ENCODE measurements around the gene KNSTRN. TPM values are rescaled to one million over a fixed set of nuclear protein-coding genes. Genes with fewer than 3 reads are reported as not detected.
A peak's percentile ranks its signal among the peaks of the same experiment; 100 is the strongest.

Gene KNSTRN
- total and polyA plus RNA-seq, 2 of the 13 experiments (the other 11 are each of a cell fraction or from before 2014, with no cell fraction given), result 20.3 to 62.3 TPM

GRCh38 chr15:40340740-40341400, 41.7 kb upstream of the KNSTRN start, which contains the start of gene CCDC9B (continued):
- no peak for TF ChIP-seq ZKSCAN1 (IDR thresholded peaks at IDR 0.05; ENCODE audit: low read length)
- no peak for TF ChIP-seq MTA1 (CRISPR knock-in tag; IDR thresholded peaks at IDR 0.05; ENCODE audit: borderline replicate concordance)
- TF ChIP-seq MAFK (conservative IDR thresholded peaks at IDR 0.05 in 1 of 2, IDR thresholded peaks at IDR 0.05 in 1 of 2; ENCODE audit: low read length in 2 of 2), result no peak
- peak; percentile 57; the same call in 1 of the 2 replicates for TF ChIP-seq ZNF770 (CRISPR knock-in tag; IDR thresholded peaks at IDR 0.05)
- no peak for TF ChIP-seq KAT2B (IDR thresholded peaks at IDR 0.05; ENCODE audit: borderline replicate concordance, low read depth, low read length)
- TF ChIP-seq CREB3 (CRISPR knock-in tag; IDR thresholded peaks at IDR 0.05), result no peak
- no peak for TF ChIP-seq TRIM22 (IDR thresholded peaks at IDR 0.05)
- TF ChIP-seq MBNL3 (CRISPR knock-in tag; conservative IDR thresholded peaks at IDR 0.05), result no peak
- TF ChIP-seq ZNF460 (CRISPR knock-in tag; IDR thresholded peaks at IDR 0.05; ENCODE audit: borderline replicate concordance), result peak; percentile 34; the same call in 1 of the 2 replicates
- TF ChIP-seq CEBPB (IDR thresholded peaks at IDR 0.05; ENCODE audit: borderline replicate concordance, low read depth, low read length), result peak; percentile 61; the same call in 1 of the 2 replicates
- no peak for TF ChIP-seq ZNF572 (CRISPR knock-in tag; IDR thresholded peaks at IDR 0.05)
- TF ChIP-seq ZNF12 (CRISPR knock-in tag; IDR thresholded peaks at IDR 0.05), result no peak
- no peak for TF ChIP-seq USF2 (IDR thresholded peaks at IDR 0.05; ENCODE audit: low read depth, low read length)
- no peak for TF ChIP-seq USF2 (CRISPR knock-in tag; IDR thresholded peaks at IDR 0.05; ENCODE audit: borderline replicate concordance)
- TF ChIP-seq RNF2 (conservative IDR thresholded peaks at IDR 0.05; ENCODE audit: low read depth), result no peak
- TF ChIP-seq ZNF382 (CRISPR knock-in tag; IDR thresholded peaks at IDR 0.05; ENCODE audit: borderline replicate concordance), result no peak
- TF ChIP-seq POLR2G (IDR thresholded peaks at IDR 0.05; ENCODE audit: low read depth, low read length), result peak; percentile 51; the same call in 1 of the 2 replicates
- TF ChIP-seq REXO4 (CRISPR knock-in tag; IDR thresholded peaks at IDR 0.05; ENCODE audit: borderline replicate concordance), result no peak
- TF ChIP-seq CBX2 (IDR thresholded peaks at IDR 0.05; ENCODE audit: low read depth, low read length), result no peak
- no peak for TF ChIP-seq CBX2 (CRISPR knock-in tag; IDR thresholded peaks at IDR 0.05; ENCODE audit: low read depth)
- no peak for TF ChIP-seq SYNCRIP (IDR thresholded peaks at IDR 0.05; ENCODE audit: insufficient read depth, low read depth, low read length)
- no peak for TF ChIP-seq PAWR (CRISPR knock-in tag; IDR thresholded peaks at IDR 0.05; ENCODE audit: borderline replicate concordance)
- TF ChIP-seq SIN3B (IDR thresholded peaks at IDR 0.05; ENCODE audit: low read length), result no peak
- no peak for TF ChIP-seq ZNF879 (CRISPR knock-in tag; IDR thresholded peaks at IDR 0.05)
- no peak for TF ChIP-seq MTA3 (CRISPR knock-in tag; IDR thresholded peaks at IDR 0.05)
- no peak for TF ChIP-seq SIX4 (CRISPR knock-in tag; IDR thresholded peaks at IDR 0.05)
